H9 (cell line): ENCODE measurements around the gene RRAGB. TPM values are rescaled to one million over a fixed set of nuclear protein-coding genes. Genes with fewer than 3 reads are reported as not detected.

Experiments
- DNase-seq: peaks from one replicate; pipeline ENCODE4 v3.0.0-alpha.2; 2017
- H2AFZ ChIP-seq: one replicate; pipeline ENCODE4 v1.6.1; 2013; ENCODE audit warnings: mild to moderate bottlenecking, low read length, control low read depth, moderate library complexity
- H2AK5ac ChIP-seq: 2 replicates; pipeline ENCODE4 v1.6.1; 2013; ENCODE audit warnings: low read length, control low read depth, mixed read lengths; ENCODE audit not compliant: insufficient read length
- H2BK120ac ChIP-seq: one replicate; pipeline ENCODE4 v1.6.1; 2013; ENCODE audit warnings: low read depth, mild to moderate bottlenecking, low read length, control low read depth, inconsistent platforms; ENCODE audit not compliant: poor library complexity, severe bottlenecking
- H2BK12ac ChIP-seq: 2 replicates; pipeline ENCODE4 v1.6.1; 2013; ENCODE audit warnings: low read length, control low read depth, mixed read lengths, low read depth; ENCODE audit not compliant: insufficient read length
- H2BK15ac ChIP-seq: 2 replicates; pipeline ENCODE4 v1.6.1; 2013; ENCODE audit warnings: low read depth, low read length, control low read depth
- H2BK20ac ChIP-seq: one replicate; pipeline ENCODE4 v1.6.1; 2013; ENCODE audit warnings: low read depth, mild to moderate bottlenecking, low read length, control low read depth, inconsistent platforms; ENCODE audit not compliant: poor library complexity, severe bottlenecking
- H2BK5ac ChIP-seq: 2 replicates; pipeline ENCODE4 v1.6.1; 2013; ENCODE audit warnings: low read length, control low read depth, mixed read lengths; ENCODE audit not compliant: insufficient read length
- H3K14ac ChIP-seq: 2 replicates; pipeline ENCODE4 v1.6.1; 2013; ENCODE audit warnings: low read length, control low read depth; ENCODE audit not compliant: insufficient read depth
- H3K18ac ChIP-seq: 2 replicates; pipeline ENCODE4 v1.6.1; 2013; ENCODE audit warnings: low read depth, mild to moderate bottlenecking, mixed read lengths, low read length, control low read depth; ENCODE audit not compliant: insufficient read length
- H3K23ac ChIP-seq: 2 replicates; pipeline ENCODE4 v1.6.1; 2013; ENCODE audit warnings: low read length, control low read depth, mixed read lengths, low read depth; ENCODE audit not compliant: insufficient read length
- H3K23me2 ChIP-seq: 2 replicates; pipeline ENCODE4 v1.6.1; 2013; ENCODE audit warnings: low read depth, mild to moderate bottlenecking, mixed read lengths, low read length, control low read depth; ENCODE audit not compliant: insufficient read length, poor library complexity, severe bottlenecking
- H3K27ac ChIP-seq: 2 replicates; pipeline ENCODE4 v1.5.1; 2013; ENCODE audit warnings: low read length, control low read depth, mixed read lengths, low read depth; ENCODE audit not compliant: insufficient read length
- H3K27me3 ChIP-seq: 2 replicates; pipeline ENCODE4 v1.6.1; 2013; ENCODE audit warnings: low read length, control low read depth, inconsistent platforms; ENCODE audit not compliant: insufficient read depth
- H3K4ac ChIP-seq: 2 replicates; pipeline ENCODE4 v1.6.1; 2013; ENCODE audit warnings: low read depth, mild to moderate bottlenecking, control low read depth, inconsistent platforms, low read length, moderate library complexity
- H3K4me1 ChIP-seq: 2 replicates; pipeline ENCODE4 v1.6.1; 2013; ENCODE audit warnings: low read length, control low read depth, inconsistent platforms; ENCODE audit not compliant: insufficient read depth
- H3K4me2 ChIP-seq: 2 replicates; pipeline ENCODE4 v1.6.1; 2013; ENCODE audit warnings: low read length, control low read depth, mixed read lengths; ENCODE audit not compliant: insufficient read length, insufficient read depth
- H3K56ac ChIP-seq: 2 replicates; pipeline ENCODE4 v1.6.1; 2013; ENCODE audit warnings: low read depth, mild to moderate bottlenecking, mixed read lengths, low read length, control low read depth; ENCODE audit not compliant: insufficient read length
- H3K79me1 ChIP-seq: 2 replicates; pipeline ENCODE4 v1.6.1; 2013; ENCODE audit warnings: low read depth, mild to moderate bottlenecking, moderate library complexity, low read length, control low read depth, inconsistent platforms; ENCODE audit not compliant: insufficient read depth, poor library complexity, severe bottlenecking
- H3K79me2 ChIP-seq: 2 replicates; pipeline ENCODE4 v1.6.1; 2013; ENCODE audit warnings: low read length, control low read depth, inconsistent platforms; ENCODE audit not compliant: insufficient read depth
- H3K9ac ChIP-seq: 2 replicates; pipeline ENCODE4 v1.6.1; 2013; ENCODE audit warnings: low read length, control low read depth, mixed read lengths; ENCODE audit not compliant: insufficient read length; ENCODE audit errors: extremely low read depth
- H3K9me3 ChIP-seq: one replicate; pipeline ENCODE4 v1.6.1; 2013; ENCODE audit warnings: low read depth, low read length, inconsistent platforms; ENCODE audit not compliant: control insufficient read depth
- H3T11ph ChIP-seq: one replicate; pipeline ENCODE4 v1.6.1; 2013; ENCODE audit warnings: mild to moderate bottlenecking, low read length, control low read depth, inconsistent platforms
- H4K20me1 ChIP-seq: one replicate; pipeline ENCODE4 v1.6.1; 2013; ENCODE audit not compliant: control insufficient read depth, insufficient read length, insufficient read depth
- H4K5ac ChIP-seq: 2 replicates; pipeline ENCODE4 v1.6.1; 2013; ENCODE audit warnings: low read depth, mild to moderate bottlenecking, mixed read lengths, low read length, control low read depth; ENCODE audit not compliant: insufficient read length
- H4K8ac ChIP-seq: replicated peaks from 2 replicates; pipeline ENCODE4 v1.6.1; 2013; ENCODE audit warnings: low read length, control low read depth, mixed read lengths, low read depth; ENCODE audit not compliant: insufficient read length
- H4K91ac ChIP-seq: 2 replicates; pipeline ENCODE4 v1.6.1; 2013; ENCODE audit warnings: low read depth, mild to moderate bottlenecking, moderate library complexity, mixed read lengths, low read length, control low read depth; ENCODE audit not compliant: insufficient read length
- H3K27ac Mint-ChIP-seq, 3 experiments: 2 replicates in 2 of 3; 3 replicates in 1 of 3; pipeline ENCODE4 v1.8.0; 2020 to 2021; ENCODE audit warnings: mixed read lengths in 3 of 3, mild to moderate bottlenecking in 1 of 3, moderate library complexity in 1 of 3
- H3K27me3 Mint-ChIP-seq: 2 replicates; pipeline ENCODE4 v1.8.0; 2021; ENCODE audit warnings: low read depth, mild to moderate bottlenecking, moderate library complexity, mixed read lengths
- H3K36me3 Mint-ChIP-seq, 3 experiments: 2 replicates in 2 of 3; 3 replicates in 1 of 3; pipeline ENCODE4 v1.8.0; 2020 to 2021; ENCODE audit warnings: low read depth in 3 of 3, mixed read lengths in 3 of 3; ENCODE audit not compliant: insufficient read depth in 1 of 3
- H3K4me1 Mint-ChIP-seq, 2 experiments: 2 replicates each; pipeline ENCODE4 v1.8.0; 2020; ENCODE audit warnings: mixed read lengths in 2 of 2
- H3K4me3 Mint-ChIP-seq, 2 experiments: 2 replicates in 1 of 2; 3 replicates in 1 of 2; pipeline ENCODE4 v1.8.0; 2020 to 2021; ENCODE audit warnings: mild to moderate bottlenecking in 2 of 2, mixed read lengths in 2 of 2, moderate library complexity in 1 of 2
- H3K9me3 Mint-ChIP-seq, 2 experiments: 2 replicates in 1 of 2; 3 replicates in 1 of 2; pipeline ENCODE4 v1.8.0; 2020; ENCODE audit warnings: mild to moderate bottlenecking in 2 of 2, mixed read lengths in 2 of 2, moderate library complexity in 1 of 2
- CTCF ChIP-seq: fragments of 200-600 bp; sonication (generic); conservative IDR thresholded peaks from 3 replicates; pipeline ENCODE4 v1.8.0; 2021; ENCODE audit warnings: antibody characterized with exemption, mild to moderate bottlenecking
- WGBS: extraction: QIAGEN DNeasy Blood & Tissue Kit; methylation state at CpG from one replicate; pipeline ENCODE4 v1.1.7; 2013; ENCODE audit warnings: missing lambda C conversion rate, low lambda C conversion rate, mixed read lengths; ENCODE audit not compliant: insufficient read length; ENCODE audit errors: extremely low coverage; 5-methylcytosine and 5-hydroxymethylcytosine counted together
- long read RNA-seq: library from polyadenylated mRNA; unstranded; transcript quantifications from one replicate; pipeline ENCODE4 v2.0.0, GENCODE V29; 2020
- total RNA-seq: library from RNA; stranded (reverse); gene quantifications from 2 replicates; pipeline ENCODE4 v1.2.1, GENCODE V29; 2021

Gene RRAGB, protein sequence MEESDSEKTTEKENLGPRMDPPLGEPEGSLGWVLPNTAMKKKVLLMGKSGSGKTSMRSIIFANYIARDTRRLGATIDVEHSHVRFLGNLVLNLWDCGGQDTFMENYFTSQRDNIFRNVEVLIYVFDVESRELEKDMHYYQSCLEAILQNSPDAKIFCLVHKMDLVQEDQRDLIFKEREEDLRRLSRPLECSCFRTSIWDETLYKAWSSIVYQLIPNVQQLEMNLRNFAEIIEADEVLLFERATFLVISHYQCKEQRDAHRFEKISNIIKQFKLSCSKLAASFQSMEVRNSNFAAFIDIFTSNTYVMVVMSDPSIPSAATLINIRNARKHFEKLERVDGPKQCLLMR
- total RNA-seq: 8.2 and 10.3 TPM in 2 replicates
- long read RNA-seq, transcript RRAGB-202 (10 exons, 2,061 nt): major isoform, 49 of 82 reads
- long read RNA-seq, partial matches to known transcripts: 16 of 82 reads
- long read RNA-seq, other reads (novel, unspliced or antisense): 14 of 82 reads

DNA sequence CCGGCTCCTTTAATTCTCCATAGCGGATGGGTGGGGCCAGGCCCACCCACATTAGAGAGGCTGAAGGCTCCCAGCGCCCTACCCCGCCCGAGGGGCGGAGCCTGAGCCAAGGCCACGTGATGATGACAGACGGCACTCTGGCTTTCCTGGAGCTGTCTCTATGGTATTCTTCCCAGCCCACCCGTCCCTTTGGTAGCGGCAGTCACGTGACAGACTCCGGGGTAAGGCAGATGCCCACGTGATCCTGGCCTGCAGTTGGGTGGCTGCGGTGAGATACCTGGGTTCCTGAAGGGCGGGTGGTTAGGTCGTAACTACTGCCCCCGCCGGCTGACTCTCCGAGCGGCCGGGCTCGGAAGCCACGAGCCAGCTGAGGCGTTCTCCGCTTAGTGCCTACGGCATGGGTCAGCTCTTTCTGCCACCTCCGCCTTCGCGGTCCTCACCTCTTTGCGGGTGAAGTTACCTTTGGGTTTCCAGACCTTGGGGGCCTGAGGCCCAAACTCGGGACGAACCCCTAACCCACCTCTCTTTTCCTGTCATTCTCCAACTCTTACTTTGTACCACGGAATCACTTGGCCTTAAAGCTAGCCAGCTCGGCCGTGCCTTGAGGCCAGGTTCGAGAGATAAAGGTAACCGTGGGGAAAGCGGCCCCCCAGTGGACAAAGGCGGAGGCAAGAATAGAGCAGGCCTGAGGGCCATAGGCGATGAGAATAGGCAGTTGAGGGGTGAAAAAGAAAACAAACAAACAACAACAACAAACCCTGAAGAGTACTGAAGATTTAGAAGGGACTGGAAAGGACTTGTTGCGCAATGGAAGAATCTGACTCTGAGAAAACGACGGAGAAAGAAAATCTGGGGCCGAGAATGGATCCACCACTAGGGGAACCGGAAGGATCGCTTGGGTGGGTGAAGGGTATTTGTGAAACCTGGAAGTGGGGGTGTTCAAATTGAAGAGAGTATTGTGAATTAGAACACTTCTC is at the start of gene RRAGB:
RRAGB (plus strand) TSS at position 229 of the 977 bp plus-strand sequence; CDS start at position 808, 579 bp downstream.
- Histone ChIP-seq H2BK120ac (no peak within 1 kb of the TSS), H2BK15ac (no peak within 1 kb of the TSS), H3K79me1 (no peaks in the 10 kb centered on the region), H4K8ac (no peak within 1 kb of the TSS), H3K18ac (no peak within 1 kb of the TSS), H3K4ac (no peak within 1 kb of the TSS), H3K9ac (peak within 1 kb of the TSS; percentile 45), H3K79me2 (no peaks in the 10 kb centered on the region), H3K14ac (no peak within 1 kb of the TSS), H2BK12ac (no peak within 1 kb of the TSS), H3K9me3 (peaks cover 36% of the 10 kb centered on the region), H3K27me3 (no peaks in the 10 kb centered on the region), H4K91ac (no peak within 1 kb of the TSS), H2AFZ (no peak within 1 kb of the TSS), H3K56ac (no peak within 1 kb of the TSS), H2AK5ac (no peak within 1 kb of the TSS), H4K5ac (no peak within 1 kb of the TSS), H2BK5ac (no peak within 1 kb of the TSS), H3T11ph (no peak within 1 kb of the TSS), H4K20me1 (no peaks in the 10 kb centered on the region), H3K27ac (no peak within 1 kb of the TSS), H3K23ac (no peak within 1 kb of the TSS), H3K4me2 (peak within 1 kb of the TSS; percentile 42), H2BK20ac (no peak within 1 kb of the TSS), H3K4me1 (no peaks in the 10 kb centered on the region), H3K23me2 (no peaks in the 10 kb centered on the region)
- DNase-seq: peak; percentile 95
- peaks cover 66 to 72% of the 10 kb centered on the region in 2 experiments for H3K9me3 Mint-ChIP-seq
- peak; percentile 63 for TF ChIP-seq CTCF
- no CpG with 5 or more reads among the region's 46 CpGs for WGBS
- H3K36me3 Mint-ChIP-seq: peaks cover 8 to 31% (median 15%) of the 10 kb centered on the region in 3 experiments
- H3K27me3 Mint-ChIP-seq: no peaks in the 10 kb centered on the region
- peak within 1 kb of the TSS in 2 of 3 experiments; percentile 1 to 69; a peak in 6 of 7 replicates for H3K27ac Mint-ChIP-seq
- peak within 1 kb of the TSS; percentile 79 to 84 for H3K4me3 Mint-ChIP-seq
- peaks cover 0 to 4% of the 10 kb centered on the region in 2 experiments; a peak in 2 of 4 replicates for H3K4me1 Mint-ChIP-seq
